OCI-LY1 (cell line): ENCODE measurements around the gene GNAI1.

ENCODE experiments used
- H2AFZ ChIP-seq: fragments of 200-600 bp; sonication (generic), shearing (Covaris generic); 2 replicates; pipeline ENCODE4 v1.6.0; 2014; ENCODE audit warnings: antibody characterized with exemption, mild to moderate bottlenecking, low read length
- H3F3A ChIP-seq: fragments of 200-600 bp; sonication (generic), shearing (Covaris generic); 2 replicates; pipeline ENCODE4 v1.6.0; 2014; ENCODE audit warnings: mild to moderate bottlenecking, antibody characterized with exemption, low read length, moderate library complexity; ENCODE audit not compliant: insufficient read depth
- H3K27ac ChIP-seq: fragments of 200-600 bp; sonication (generic); 2 replicates; pipeline ENCODE4 v1.5.1; 2014; ENCODE audit warnings: low read length, mixed run types, mild to moderate bottlenecking, low read depth; ENCODE audit not compliant: poor library complexity, severe bottlenecking
- H3K27me3 ChIP-seq: fragments of 200-600 bp; sonication (generic); 2 replicates; pipeline ENCODE4 v1.6.0; 2014; ENCODE audit warnings: antibody characterized with exemption, mild to moderate bottlenecking, low read length, moderate library complexity; ENCODE audit not compliant: insufficient read depth
- H3K36me3 ChIP-seq: fragments of 200-600 bp; sonication (generic); 2 replicates; pipeline ENCODE4 v1.6.1; 2014; ENCODE audit warnings: mild to moderate bottlenecking, antibody characterized with exemption, low read length, moderate library complexity, mixed read lengths; ENCODE audit not compliant: insufficient read depth
- H3K4me1 ChIP-seq: fragments of 200-600 bp; sonication (generic); 2 replicates; pipeline ENCODE4 v1.5.1; 2014; ENCODE audit warnings: mild to moderate bottlenecking, low read length, moderate library complexity; ENCODE audit not compliant: insufficient read depth, severe bottlenecking
- H3K4me2 ChIP-seq: fragments of 200-600 bp; sonication (generic), shearing (Covaris generic); 2 replicates; pipeline ENCODE4 v1.6.1; 2014; ENCODE audit warnings: low read length
- H3K4me3 ChIP-seq: fragments of 200-600 bp; sonication (generic); 2 replicates; pipeline ENCODE4 v1.5.1; 2014; ENCODE audit warnings: low read length, low read depth, mild to moderate bottlenecking, mixed read lengths; ENCODE audit not compliant: poor library complexity, severe bottlenecking
- H3K79me2 ChIP-seq: fragments of 200-600 bp; shearing (Covaris generic); 2 replicates; pipeline ENCODE4 v1.6.1; 2016; ENCODE audit warnings: mixed run types, low read length, mixed read lengths; ENCODE audit not compliant: insufficient read depth
- H3K9ac ChIP-seq: fragments of 200-600 bp; sonication (generic), shearing (Covaris generic); 2 replicates; pipeline ENCODE4 v1.6.1; 2014; ENCODE audit warnings: mild to moderate bottlenecking, low read length, mixed read lengths
- H3K9me2 ChIP-seq: fragments of 200-600 bp; sonication (generic), shearing (Covaris generic); 2 replicates; pipeline ENCODE4 v1.6.1; 2014; ENCODE audit warnings: low read depth, mild to moderate bottlenecking, low read length, mixed read lengths
- H3K9me3 ChIP-seq: fragments of 200-600 bp; shearing (Covaris generic); 2 replicates; pipeline ENCODE4 v1.6.1; 2014; ENCODE audit warnings: low read length, mixed read lengths
- H4K20me1 ChIP-seq: fragments of 200-600 bp; sonication (generic), shearing (Covaris generic); 2 replicates; pipeline ENCODE4 v1.6.0; 2016; ENCODE audit warnings: mild to moderate bottlenecking, low read length; ENCODE audit not compliant: insufficient read depth
- EZH2 ChIP-seq: fragments of 200-600 bp; sonication (generic), shearing (Covaris generic); IDR thresholded peaks from 2 replicates; pipeline ENCODE4 v1.8.0; 2017; ENCODE audit warnings: borderline replicate concordance, mixed run types, mild to moderate bottlenecking, antibody characterized with exemption, low read length, moderate library complexity, mixed read lengths
- TF ChIP-seq, protein P1 (sequence below): fragments of 200-600 bp; sonication (generic), shearing (Covaris generic); IDR thresholded peaks from 2 replicates; pipeline ENCODE4 v1.5.1; 2017; ENCODE audit warnings: mild to moderate bottlenecking, antibody characterized with exemption, low read length, moderate library complexity, mixed read lengths

Gene GNAI1

GRCh38 chr7:80236681-80237080 is 102.0 kb downstream of the GNAI1 start:
- Histone ChIP-seq H2AFZ (no peak overlapping the region), H3K36me3 (no peaks in the 10 kb centered on the region), H3K9ac (no peak overlapping the region), H3K27me3 (no peaks in the 10 kb centered on the region), H4K20me1 (no peaks in the 10 kb centered on the region; the same call in 1 of the 2 replicates), H3K9me3 (no peaks in the 10 kb centered on the region), H3K79me2 (no peaks in the 10 kb centered on the region), H3K4me3 (no peak overlapping the region), H3K4me2 (no peak overlapping the region), H3K27ac (no peak overlapping the region), H3K4me1 (no peaks in the 10 kb centered on the region), H3K9me2 (no peaks in the 10 kb centered on the region), H3F3A (no peaks in the 10 kb centered on the region)
- TF ChIP-seq EZH2: no peak
- TF ChIP-seq, protein P1, sequence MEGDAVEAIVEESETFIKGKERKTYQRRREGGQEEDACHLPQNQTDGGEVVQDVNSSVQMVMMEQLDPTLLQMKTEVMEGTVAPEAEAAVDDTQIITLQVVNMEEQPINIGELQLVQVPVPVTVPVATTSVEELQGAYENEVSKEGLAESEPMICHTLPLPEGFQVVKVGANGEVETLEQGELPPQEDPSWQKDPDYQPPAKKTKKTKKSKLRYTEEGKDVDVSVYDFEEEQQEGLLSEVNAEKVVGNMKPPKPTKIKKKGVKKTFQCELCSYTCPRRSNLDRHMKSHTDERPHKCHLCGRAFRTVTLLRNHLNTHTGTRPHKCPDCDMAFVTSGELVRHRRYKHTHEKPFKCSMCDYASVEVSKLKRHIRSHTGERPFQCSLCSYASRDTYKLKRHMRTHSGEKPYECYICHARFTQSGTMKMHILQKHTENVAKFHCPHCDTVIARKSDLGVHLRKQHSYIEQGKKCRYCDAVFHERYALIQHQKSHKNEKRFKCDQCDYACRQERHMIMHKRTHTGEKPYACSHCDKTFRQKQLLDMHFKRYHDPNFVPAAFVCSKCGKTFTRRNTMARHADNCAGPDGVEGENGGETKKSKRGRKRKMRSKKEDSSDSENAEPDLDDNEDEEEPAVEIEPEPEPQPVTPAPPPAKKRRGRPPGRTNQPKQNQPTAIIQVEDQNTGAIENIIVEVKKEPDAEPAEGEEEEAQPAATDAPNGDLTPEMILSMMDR: no peak

GRCh38 chr7:80240265-80241025 is 105.8 kb downstream of the GNAI1 start:
- no peaks in the 10 kb centered on the region for H3K9me2 ChIP-seq
- no peaks in the 10 kb centered on the region for H4K20me1 ChIP-seq
- no peaks in the 10 kb centered on the region for H3K36me3 ChIP-seq
- H3K79me2 ChIP-seq: no peaks in the 10 kb centered on the region
- H3K4me1 ChIP-seq: no peaks in the 10 kb centered on the region
- no peaks in the 10 kb centered on the region for H3K27me3 ChIP-seq
- no peak overlapping the region for H3K27ac ChIP-seq
- no peaks in the 10 kb centered on the region for H3F3A ChIP-seq
- no peak overlapping the region for H2AFZ ChIP-seq
- H3K4me2 ChIP-seq: no peak overlapping the region
- no peak overlapping the region for H3K4me3 ChIP-seq
- H3K9me3 ChIP-seq: no peaks in the 10 kb centered on the region
- TF ChIP-seq EZH2: no peak
- TF ChIP-seq, protein P1: no peak
- H3K9ac ChIP-seq: no peak overlapping the region

- Histone ChIP-seq H3K9me2 (no peaks in the 10 kb centered on the region), H3F3A (no peaks in the 10 kb centered on the region), H3K79me2 (no peaks in the 10 kb centered on the region), H3K4me2 (no peak overlapping the region), H4K20me1 (no peaks in the 10 kb centered on the region), H3K9ac (no peak overlapping the region), H3K27ac (no peak overlapping the region), H2AFZ (no peak overlapping the region), H3K27me3 (no peaks in the 10 kb centered on the region), H3K4me3 (no peak overlapping the region), H3K9me3 (no peaks in the 10 kb centered on the region), H3K4me1 (no peaks in the 10 kb centered on the region), H3K36me3 (no peaks in the 10 kb centered on the region)
- TF ChIP-seq, protein P1: no peak
- no peak for TF ChIP-seq EZH2
Measured at GRCh38 chr7:80241671-80242070, 107.0 kb downstream of the GNAI1 start.
